ENCODE results near the gene ANKRD45.
"Not testable (repeated sequence)": the region's sequence is repeated elsewhere in the genome, so short reads cannot be mapped to it uniquely, and the experiment has no call there.

ANKRD45 gene

DNA sequence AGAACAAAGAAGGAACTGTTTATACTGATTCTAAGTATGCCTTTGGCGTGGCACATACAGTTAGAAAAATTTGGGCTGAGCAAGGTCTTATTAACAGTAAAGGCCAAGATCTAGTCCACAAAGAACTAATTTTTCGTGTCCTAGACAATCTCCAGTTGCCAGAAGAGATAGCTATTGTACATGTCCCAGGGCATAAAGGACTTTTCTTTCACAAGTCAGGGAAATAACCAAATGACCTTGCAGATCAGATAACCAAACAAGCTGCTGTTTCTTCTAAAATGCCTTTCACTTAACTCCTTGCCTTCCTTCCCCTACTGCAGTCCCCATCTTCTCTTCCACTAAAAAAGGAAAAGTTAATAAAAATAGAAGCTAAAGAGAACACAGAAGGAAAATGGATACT, 30.5 kb downstream of the ANKRD45 start:
- no peak for DNase-seq

DNA sequence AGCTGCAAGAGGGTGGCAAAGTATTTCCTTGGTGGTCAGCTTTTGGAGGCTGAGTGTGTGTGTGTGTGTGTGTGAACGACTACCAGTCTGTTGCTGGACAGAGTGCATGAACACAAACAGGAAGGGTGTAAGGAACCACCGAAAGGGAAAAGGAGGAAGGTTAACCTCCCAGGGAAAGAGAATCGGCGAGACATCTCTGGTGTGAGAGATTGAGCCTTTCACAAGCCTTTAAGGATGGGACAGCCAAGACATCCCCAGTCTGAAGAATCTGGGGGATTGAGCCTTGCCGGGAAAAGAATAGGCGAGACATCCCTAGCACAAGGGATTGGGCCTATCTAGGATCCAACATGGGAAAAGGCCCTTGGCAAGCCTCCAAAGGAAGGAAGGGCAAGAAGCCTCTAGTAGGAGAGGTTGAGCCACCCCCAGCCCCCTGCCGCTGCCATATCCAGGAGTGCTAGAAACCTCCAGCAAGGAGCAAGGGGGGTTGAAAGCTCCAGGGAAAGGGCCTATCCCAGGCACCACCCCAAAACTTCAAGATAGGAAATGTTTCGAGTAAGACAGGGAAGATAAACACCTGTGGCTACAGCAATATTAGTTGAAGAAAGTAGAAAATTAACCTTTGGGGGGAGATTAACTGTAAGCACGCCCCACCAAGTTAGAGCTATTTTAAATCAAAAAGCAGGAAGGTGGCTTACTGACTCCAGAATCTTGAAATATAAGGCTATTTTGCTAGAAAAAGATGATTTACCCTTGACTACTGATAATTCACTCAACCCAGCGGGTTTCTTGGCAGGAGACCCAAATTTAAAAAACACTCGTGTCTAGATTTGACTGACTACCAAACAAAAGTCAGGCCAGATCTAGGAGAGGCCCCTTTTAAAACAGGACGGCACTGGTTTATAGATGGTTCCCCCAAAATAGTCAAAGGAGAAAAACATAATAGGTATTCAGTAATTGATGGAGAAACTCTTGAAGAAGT, 31.3 kb downstream of the ANKRD45 start:
- DNase-seq = no peak

DNA sequence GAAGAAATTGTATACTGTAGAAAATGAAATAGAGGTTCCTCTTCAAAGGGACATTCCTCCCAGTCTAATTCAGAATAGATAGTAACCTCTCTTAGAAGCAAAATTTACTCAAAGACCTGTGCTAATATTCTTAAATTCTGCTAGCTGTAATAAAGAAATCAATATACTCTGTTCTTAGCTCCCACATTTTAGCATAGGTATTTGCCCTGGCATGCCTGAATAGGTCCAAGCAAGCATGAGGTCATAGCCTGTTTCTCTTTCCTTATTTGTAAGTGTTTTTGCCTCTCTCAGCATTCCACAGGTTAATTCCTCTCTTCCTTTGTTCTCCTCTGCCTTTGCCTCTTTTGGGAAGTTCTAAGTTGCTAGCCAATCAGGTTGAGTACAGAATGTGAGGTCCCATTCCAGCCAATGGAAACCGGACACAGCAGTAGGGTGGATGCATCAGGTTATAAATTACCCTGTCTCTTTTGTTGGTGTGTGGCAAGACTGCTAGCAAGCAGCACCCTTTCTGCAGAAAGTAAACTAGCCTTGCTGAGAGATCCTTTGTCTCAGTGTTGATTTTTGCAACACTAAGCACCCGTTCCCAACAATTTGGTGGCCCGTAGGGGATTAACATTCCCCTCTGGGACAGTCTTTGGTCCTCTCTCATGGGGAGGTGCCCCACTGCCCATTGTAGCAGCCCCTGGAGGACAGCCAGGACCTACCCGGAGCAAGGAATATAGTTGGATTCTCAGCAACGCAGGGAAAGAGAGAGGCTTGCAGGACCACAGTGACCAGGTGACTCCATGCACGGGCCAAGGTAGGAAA, 32.2 kb downstream of the ANKRD45 start:
- not testable (repeated sequence) for DNase-seq

DNA sequence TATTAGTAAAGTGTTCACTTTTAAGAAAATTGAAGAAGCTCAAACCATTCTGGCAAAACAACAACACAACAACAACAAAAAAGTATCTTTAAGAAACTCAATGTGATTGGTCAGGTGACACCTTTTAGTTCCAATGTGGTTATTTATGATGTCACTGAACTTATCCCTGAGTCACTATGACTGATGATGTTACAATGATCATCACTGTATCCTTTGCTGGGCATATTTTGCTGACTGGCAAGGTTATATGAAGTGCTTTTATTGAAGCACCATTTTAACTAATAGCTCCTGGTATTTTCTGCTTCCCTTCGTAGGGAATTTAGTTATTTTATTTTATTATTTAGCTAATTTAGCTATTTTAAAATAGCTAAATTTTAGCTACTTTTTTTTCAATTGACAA, 34.5 kb downstream of the ANKRD45 start, which contains the start of gene TEX50:
TSS of gene TEX50 (plus strand) at position 223 of the 400 bp plus-strand sequence. CDS start 184 bp downstream, outside the sequence.
- no peak for DNase-seq

DNA sequence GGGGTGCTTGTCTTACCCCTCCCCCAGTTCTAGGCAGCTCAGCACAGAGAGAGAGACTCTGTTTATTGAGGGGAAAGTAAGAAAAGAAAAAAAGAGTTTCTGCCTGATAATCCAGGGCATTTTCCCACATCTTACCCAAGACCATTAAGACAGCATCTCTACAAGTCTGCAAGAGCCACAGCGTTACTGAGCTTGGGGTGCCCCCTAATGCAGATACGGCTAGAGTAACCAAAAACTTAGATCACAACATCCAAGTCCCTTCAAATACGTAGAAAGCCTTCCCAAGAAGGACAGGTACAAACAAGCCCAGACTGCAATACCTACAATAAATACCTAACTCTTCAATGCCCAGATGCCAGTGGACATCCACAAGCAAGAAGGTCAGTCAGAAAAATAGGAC, 40.8 kb downstream of the ANKRD45 start:
- peak in 1 of 2 donors; percentile 10 for DNase-seq

DNA sequence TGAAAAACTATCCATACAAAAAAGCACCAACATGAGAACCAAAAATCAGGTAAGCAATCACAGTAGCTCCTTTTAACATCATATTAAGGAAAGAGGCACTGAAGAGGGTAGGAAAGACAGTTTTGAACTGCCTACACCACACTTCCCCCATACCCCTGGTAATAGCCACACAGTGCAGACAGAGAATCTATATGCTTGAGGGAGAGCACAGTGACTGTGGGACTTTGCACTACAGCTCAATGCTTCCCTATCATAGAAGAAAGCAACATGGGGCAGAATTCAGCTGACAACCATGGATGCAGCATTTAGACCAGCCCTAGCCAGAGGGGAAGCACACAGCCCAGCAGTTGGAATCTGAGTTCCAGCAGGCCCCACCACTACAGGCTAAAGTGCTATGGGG, 42.4 kb downstream of the ANKRD45 start:
- DNase-seq = no peak

DNA sequence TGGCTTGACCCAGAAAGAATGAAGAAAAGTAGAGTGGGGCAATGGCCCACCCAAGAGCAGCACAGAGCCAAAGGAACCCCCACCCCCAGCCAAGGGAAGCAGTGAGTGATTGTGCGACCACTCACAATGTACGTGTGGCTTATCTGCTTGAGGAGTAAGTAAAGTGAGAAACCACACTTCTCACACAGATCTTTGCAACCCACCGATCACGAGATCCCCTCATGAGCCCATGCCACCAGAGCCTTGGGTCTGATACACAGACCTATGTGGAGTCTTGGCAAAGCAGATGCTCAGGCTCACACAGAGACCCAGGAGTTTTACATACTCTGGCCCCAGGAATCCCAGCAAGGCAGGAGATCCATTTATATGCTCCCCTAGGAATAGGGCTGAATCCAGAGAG, 52.8 kb downstream of the ANKRD45 start:
- DNase-seq = no peak

DNA sequence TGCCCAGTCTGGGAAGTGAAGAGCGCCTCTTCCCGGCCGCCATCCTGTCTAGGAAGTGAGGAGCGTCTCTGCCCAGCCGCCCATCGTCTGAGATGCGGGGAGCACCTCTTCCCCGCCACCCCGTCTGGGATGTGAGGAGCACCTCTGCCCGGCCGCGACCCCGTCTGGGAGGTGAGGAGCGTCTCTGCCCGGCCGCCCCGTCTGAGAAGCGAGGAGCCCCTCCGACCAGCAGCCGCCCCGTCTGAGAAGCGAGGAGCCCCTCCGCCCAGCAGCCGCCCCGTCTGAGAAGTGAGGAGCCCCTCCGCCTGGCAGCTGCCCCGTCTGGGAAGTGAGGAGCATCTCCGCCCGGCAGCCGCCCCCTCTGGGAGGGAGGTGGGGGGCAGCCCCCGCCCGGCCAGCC, 56.6 kb downstream of the ANKRD45 start:
- DNase-seq = not testable (repeated sequence)

DNA sequence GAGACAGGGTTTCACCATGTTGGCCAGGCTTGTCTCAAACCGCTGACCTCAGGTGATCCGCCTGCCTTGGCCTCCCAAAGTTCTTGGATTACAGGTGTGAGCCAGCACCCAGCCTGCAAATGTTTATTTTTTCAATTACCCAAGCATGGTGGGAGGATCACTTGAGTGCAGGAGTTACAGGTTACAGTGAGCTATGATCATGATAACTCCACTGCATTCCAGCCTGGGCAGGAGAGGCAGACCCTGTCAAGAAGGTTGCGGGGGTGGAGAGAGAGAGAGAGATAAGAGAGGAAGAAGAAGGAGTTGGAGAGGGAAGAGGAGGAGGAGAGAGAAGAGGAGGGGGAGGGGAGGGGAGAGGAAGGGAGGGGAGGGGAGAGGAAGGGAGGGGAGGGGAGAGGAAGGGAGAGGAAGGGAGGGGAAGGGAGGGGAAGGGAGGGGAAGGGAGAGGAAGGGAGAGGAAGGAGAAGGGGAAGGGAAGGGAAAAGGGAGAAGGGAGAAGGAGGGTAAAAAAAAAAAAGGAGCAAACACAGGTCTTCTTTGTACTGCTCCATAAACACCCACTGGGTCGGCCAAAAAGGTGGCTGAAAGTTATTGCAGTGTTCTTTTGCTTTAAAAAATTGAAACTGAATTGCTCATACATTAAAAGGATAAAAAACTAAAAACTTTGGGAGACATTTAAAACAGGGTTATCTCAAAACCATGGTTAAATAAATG, 61.0 kb downstream of the ANKRD45 start:
- DNase-seq = no peak

DNA sequence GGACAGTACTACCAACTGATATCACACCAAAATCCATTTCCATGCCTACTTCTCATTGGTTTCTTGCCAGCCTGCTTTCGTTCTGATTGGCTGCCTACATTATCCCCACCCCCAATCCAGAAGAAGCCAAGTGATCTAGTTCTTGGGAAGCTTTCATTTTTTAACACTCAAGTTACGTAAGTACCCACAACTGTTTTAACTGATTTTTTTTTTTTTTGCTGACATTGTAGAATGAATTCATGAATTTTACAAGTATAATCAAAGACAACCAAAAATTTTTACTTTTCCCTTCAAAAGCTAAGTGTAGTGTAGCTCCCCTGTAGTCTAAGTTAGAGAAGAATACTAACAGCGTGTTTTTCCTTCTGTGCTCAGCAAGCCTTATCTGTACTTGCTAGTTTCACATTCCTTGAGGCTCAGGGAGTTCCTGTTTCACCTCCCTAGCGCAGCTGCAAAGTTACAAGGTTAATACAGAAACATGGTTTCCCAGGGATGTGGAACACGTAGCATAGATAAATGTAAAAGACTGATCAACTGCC, 66.5 kb downstream of the ANKRD45 start, which contains the start of gene SLC9C2:
TSS of gene SLC9C2 (minus strand) at position 17 of the 536 bp plus-strand sequence. CDS start 1,296 bp downstream, outside the sequence.
- DNase-seq = no peak

DNA sequence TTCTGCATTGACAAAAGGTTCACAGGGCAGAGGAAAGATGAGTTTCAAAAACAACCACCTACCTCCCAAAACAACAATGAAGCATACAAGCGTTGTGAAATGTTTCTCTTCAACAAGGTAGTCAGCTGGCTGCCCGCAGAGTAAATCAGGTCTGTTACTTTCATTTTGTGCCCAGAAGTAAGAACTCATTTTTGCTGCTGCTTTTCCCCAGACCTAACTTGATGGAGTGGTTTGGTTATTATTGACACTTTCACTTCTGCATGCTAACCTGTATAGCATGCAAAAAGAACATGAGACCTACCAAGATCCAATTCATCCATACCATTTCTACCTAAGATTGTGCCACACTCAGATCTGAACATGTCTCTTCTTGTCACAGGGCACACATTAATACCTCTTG, 68.1 kb downstream of the ANKRD45 start:
- DNase-seq = no peak

DNA sequence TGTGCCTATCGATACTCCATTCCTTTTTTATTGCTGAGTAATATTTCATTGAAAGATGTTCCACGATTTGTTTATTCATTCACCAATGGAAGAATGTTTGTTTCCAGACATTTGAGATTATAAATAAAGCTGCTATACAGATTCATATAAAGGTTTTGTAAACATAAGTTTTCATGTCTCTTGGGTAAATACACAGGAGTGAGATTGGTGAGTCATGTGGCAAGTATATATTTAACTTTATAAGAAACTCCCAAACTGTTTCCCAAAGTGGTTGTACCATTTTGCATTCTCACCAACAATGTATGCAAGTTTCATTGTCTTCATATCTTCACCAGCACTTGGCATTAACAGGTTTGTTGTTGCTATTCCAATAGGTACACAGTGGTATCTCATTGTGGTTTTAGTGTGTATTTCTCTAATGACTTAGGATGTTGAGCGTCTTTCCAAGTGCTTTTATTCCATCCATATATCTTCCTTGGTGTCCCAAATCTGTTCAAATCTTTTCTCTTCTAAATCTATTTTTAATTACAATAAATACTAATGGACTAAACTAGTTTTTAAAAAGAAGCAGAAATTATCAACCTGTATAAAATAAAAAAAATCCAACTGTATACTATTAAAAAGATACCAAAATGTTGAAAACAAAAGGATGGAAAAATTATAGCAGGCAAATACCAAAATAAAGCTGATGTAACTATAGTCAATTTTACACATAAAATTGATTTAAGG, 73.4 kb downstream of the ANKRD45 start:
- DNase-seq = no peak

DNA sequence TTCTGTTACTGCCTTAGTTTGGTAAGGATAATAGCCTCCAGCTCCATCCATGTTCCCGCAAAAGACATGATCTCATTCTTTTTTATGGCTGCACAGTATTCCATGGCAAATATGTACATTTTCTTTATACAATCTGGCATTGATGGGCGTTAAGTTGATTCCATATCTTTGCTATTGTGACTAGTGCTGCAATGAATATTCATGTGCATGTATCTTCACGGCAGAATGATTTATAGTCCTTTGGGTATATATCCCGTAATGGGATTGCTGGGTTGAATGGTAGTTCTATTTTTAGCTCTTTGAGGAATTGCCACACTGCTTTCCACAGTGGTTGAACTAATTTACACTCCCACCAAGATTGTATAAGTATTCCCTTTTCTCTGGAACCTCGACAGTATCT, 78.5 kb downstream of the ANKRD45 start:
- not testable (repeated sequence) for DNase-seq

DNA sequence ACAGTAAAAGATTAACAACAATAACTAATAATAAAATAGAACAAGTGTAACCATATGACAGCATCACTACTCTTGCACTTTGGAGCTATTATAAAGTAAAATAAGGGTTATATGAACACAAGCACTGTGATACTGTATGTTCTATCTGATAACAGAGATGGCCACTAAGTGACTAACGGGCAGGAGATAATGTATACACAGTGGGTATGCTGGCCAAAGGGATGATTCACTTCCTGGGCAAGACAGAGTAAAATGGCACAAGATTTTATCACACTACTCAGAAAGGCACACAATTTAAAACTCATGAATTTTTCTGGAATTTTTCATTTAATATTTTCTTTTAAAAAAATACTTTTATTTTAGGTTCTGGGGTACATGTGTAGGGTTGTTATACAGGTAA, 79.1 kb downstream of the ANKRD45 start:
- no peak for DNase-seq

DNA sequence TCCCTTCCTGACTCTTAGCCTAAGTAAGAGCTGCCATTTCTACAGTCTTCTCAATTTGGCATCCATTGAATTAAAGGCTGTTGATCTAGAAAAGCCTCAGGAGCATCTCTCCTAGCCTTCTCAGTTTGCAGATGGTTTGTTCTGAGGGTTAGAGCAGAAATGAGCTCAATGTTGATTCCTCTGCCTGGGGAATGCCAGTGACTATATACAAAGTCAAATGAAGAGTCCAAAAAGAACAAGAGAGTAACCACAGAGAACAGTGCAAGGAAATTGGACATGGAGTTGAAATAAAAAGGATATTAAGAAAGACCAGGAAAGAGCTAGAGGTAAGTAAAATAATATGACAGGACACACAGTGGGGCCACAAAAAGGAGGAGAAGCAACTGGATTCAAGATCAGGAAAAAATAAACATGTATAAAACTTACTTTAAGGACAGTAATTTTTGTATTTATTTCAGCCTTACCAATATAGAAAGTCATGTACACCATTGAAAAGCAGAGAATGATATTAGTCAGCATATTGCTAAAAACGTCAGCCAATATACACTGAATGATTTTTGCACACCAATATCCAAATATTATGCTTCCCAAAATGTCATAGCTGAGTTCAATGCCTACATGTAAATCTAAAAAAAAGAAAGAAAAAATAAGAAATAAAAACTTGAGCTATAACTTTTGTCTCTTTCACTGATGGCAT, 88.1 kb downstream of the ANKRD45 start:
- DNase-seq = no peak

DNA sequence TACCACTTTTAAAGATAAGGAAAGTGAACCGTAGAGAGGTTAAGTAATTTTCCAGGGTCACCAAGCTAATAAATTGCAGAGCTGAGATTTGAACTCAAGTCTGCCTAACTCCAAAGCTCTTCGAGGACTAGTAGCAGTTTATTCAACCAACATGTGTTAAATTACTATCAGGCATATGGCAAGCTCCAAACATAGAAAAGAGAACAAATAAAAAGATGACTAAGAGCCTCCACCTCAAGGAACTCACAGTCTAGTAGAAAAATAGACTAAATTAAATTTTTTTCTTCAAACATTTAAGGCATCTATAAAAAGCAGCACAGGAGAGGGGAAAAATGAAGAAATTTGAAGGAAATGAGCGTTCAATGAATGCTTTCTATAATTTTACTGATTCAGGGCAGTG, 89.0 kb downstream of the ANKRD45 start:
- DNase-seq = no peak

DNA sequence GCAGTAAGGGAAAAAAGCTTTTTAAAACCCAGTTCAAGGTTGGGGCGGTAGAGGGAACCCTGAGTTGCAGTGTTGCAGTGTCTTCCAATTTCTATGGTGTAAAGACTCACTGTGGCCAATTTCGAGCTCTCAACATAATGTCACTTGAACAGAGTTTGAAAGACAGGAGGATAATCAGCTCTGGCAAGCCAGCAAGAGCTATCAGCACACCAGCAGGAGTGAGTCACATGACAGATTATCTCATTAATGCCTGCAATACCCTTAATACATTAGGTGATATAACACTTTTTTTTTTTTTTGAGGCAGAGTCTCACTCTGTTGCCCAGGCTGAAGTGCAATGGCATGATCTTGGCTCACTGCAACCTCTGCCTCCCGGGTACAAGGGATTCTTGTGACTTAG, 89.6 kb downstream of the ANKRD45 start:
- DNase-seq = no peak

DNA sequence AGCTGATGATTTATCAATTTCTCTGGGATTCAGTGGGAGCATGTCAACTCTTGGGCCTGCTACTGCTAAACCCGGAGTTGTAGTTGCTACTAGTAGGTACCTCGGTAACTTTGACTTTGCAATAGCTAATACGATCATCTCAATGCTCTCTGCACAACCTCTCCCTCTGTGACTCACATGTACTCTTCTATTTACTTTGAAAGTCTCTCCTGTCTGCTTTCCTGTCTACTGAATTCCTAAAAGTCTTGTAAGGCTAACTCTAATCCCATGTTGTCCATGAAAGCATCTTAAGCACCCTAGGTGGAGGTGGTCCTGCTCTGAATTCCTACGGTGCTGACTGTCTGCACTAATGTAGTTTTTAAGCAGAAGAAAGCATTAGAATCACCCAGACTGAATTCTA, 96.1 kb downstream of the ANKRD45 start:
- no peak for DNase-seq

DNA sequence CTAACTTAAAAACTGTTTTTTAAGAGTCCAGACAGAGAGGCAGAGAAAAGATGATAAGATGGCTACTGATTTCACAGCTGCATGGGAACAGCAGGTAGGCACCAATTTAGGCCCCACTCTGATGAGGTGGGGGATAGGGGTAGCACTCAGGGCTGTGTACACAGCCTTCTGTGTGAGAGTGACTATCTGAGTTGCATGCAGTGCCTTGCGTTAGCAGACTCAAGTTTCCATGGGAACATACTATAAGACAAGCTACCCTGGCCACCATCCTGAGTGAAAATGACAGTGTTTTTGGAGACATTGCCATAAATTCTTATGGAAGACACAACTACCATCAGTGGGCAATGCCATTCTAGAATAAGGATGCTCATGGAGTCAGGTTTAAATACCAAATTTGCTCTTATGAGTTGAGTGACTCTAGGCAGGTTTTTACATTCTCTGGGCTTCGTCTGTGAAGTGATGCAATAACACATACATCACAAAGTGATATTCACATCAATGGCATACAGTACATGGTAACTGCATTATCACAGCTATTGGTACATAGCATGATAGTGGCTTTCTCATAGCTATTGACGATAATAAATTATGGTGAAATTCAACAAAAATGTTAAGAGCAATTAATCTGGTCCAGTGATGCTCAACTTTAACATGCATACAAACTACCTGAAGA, 97.3 kb downstream of the ANKRD45 start:
- DNase-seq = no peak

DNA sequence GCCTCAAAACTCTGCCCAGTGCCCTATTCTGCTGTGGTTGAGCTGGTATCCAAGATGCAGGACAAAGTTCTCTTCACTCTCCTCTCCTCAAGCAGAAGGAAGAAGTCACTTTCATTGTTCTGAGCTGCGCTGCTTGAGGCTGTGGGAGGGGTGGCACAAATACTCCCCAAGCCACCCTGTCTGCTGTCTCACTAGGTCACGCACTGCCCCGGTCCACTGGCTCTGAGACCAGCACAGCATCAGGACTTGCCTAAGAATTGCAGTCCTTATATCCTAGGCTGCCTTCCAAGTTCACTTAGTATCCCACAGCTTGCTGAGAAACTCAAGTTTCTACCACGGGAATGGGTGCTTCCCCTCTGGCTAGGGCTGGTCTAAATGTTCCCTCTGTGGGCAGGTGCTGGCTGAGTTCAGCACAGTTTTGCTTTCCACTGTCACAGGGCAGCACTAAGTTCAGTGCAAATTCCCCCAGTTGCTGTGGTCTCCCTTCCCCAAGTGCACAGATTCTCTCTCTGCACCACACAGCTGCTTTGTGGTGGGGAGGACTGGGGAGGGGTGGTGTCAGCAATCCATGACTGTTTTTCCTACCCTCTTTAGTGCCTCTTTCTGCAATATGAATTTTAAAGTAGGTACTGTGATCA, 99.2 kb downstream of the ANKRD45 start:
- DNase-seq = no peak
